Measurements from ENCODE around the gene PTPRCAP.
A peak's percentile ranks its signal among the peaks of the same experiment; 100 is the strongest.

DNA sequence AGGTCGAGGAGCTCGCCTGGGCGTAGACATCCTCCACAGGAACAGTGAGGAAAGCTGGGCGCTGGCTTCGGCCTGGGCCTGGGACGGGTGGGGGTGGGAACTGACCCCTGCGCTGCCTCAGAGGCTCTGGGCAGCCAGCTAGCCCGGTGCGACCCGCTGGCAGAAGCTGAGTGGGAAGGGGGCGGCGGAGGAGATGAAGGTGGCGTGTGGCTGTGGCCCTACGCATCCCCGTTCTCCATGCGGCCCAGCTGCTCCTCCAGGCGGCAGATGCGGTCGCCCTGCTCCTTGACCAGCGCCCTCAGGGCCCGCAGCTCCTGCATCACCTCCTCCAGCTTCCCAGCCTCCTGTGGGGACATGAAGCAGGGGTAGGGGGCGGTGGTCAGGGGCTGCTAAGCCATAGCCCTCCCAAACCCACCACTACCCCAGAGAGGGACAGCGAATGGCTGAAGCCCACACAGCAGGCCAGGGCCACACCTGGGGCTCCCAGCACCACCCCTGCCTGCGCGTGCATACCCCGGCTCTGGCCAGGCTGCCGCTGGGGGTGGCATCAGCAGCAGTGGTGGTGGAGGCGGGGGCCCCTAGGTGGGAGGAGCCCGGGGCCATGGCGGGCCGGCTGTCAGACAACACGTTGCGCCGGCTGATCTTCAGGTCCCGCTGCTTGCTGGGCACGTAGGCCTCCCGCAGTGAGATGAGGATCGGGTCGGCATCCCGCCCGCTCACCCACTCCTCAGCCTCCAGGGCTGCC lies 848 bp upstream of the PTPRCAP start:
- TF ChIP-seq POLR2AphosphoS5 (IDR thresholded peaks at IDR 0.05) (peak in 1 of 3 donors; percentile 65), EP300 (IDR thresholded peaks at IDR 0.05; ENCODE audit: low read depth) (no peak)
- TF ChIP-seq, protein P1, sequence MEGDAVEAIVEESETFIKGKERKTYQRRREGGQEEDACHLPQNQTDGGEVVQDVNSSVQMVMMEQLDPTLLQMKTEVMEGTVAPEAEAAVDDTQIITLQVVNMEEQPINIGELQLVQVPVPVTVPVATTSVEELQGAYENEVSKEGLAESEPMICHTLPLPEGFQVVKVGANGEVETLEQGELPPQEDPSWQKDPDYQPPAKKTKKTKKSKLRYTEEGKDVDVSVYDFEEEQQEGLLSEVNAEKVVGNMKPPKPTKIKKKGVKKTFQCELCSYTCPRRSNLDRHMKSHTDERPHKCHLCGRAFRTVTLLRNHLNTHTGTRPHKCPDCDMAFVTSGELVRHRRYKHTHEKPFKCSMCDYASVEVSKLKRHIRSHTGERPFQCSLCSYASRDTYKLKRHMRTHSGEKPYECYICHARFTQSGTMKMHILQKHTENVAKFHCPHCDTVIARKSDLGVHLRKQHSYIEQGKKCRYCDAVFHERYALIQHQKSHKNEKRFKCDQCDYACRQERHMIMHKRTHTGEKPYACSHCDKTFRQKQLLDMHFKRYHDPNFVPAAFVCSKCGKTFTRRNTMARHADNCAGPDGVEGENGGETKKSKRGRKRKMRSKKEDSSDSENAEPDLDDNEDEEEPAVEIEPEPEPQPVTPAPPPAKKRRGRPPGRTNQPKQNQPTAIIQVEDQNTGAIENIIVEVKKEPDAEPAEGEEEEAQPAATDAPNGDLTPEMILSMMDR (IDR thresholded peaks at IDR 0.05): no peak

All from transverse colon (tissue), 4 donors.